GM12875 (cell line): Measurements from ENCODE around the gene CHCHD3.
A peak's percentile ranks its signal among the peaks of the same experiment; 100 is the strongest.
"Not testable (repeated sequence)": the region's sequence is repeated elsewhere in the genome, so short reads cannot be mapped to it uniquely, and the experiment has no call there.

Experiments
- H3K4me3 ChIP-seq: one replicate; pipeline ENCODE4 v1.5.1; 2011; ENCODE audit warnings: low read depth, low read length, control low read depth
- TF ChIP-seq, protein P1 (sequence below): IDR thresholded peaks from 2 replicates; pipeline ENCODE4 v1.5.1; 2011; ENCODE audit warnings: low read depth, mild to moderate bottlenecking, control low read depth, inconsistent platforms, low read length, moderate library complexity, borderline replicate concordance; ENCODE audit not compliant: insufficient read depth

The CHCHD3 gene

DNA sequence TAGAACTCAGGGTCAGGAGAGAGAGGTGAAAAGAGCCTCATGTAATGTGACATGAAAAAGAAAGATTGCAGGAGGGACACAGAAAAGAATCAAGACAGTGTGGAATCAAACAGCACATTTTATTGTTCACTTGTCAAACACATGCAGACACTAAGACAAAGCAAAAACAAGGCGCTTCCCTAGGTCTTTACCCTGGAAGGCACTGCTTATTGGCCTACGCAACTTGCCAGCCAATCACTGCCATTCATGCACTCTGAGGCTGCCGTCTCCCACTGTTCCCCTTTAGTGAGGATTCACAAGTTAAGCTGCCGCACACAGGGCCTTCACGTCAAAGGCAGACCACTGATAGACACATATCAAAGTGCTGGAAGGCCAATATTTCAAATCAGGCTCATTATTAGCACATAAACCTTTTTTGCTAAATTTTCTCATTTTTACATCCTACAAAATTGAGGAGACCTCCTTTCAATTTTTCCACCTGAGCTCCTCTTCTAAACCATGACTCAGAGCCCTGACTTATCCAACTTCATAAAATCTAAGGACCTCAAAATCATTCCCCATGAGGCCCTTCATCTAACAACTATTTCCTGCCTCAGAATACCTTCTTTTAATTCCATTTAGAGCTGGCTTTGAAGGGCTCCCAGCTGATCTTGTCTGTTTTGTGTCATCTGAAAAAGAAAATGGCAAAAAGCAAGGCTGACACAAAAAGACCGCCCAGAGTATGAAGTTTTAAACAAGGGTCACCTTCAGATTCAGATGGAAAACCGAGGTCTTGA lies 149.4 kb downstream of the CHCHD3 start:
- TF ChIP-seq, protein P1, sequence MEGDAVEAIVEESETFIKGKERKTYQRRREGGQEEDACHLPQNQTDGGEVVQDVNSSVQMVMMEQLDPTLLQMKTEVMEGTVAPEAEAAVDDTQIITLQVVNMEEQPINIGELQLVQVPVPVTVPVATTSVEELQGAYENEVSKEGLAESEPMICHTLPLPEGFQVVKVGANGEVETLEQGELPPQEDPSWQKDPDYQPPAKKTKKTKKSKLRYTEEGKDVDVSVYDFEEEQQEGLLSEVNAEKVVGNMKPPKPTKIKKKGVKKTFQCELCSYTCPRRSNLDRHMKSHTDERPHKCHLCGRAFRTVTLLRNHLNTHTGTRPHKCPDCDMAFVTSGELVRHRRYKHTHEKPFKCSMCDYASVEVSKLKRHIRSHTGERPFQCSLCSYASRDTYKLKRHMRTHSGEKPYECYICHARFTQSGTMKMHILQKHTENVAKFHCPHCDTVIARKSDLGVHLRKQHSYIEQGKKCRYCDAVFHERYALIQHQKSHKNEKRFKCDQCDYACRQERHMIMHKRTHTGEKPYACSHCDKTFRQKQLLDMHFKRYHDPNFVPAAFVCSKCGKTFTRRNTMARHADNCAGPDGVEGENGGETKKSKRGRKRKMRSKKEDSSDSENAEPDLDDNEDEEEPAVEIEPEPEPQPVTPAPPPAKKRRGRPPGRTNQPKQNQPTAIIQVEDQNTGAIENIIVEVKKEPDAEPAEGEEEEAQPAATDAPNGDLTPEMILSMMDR: no peak
- no peak overlapping the region for H3K4me3 ChIP-seq

DNA sequence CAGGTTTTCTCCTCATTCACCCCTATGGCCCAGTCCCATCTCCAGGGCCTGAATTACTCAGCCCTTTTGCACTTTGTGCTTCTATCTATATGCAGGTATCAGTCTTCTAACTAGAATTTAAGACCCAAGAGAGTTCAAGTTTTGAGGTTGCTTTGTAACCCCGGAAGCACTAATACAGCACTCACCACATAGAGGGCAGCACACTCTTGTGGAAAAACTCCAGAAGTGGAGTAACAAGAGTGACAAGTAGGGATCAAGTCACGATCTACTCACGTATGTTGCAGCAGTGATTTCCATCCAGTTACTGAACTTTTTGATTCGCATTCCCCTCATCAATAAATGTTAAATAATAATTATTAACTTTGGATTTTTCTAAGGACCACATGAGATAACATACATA lies 151.0 kb downstream of the CHCHD3 start:
- H3K4me3 ChIP-seq: no peak overlapping the region
- TF ChIP-seq, protein P1: peak; percentile 19; the same call in 1 of the 2 replicates

DNA sequence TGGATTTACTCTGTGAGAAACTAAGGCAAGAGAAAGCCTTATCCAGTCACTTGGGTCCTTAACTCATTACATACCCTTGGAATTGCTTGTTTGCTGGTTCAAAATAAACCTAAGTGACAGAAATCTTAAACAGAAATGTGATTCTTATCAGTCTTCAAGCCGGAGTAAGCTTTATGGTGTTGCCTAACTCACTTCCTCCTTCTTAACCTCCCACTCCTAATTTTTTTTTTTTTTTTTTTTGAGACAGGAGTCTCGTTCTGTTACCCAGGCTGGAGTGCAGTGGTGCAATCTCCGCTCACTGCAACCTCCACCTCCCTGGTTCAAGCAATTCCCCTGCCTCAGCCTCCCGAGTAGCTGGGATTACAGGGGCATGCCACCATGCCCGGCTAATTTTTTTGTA lies 151.9 kb downstream of the CHCHD3 start:
- H3K4me3 ChIP-seq: not testable (repeated sequence)

DNA sequence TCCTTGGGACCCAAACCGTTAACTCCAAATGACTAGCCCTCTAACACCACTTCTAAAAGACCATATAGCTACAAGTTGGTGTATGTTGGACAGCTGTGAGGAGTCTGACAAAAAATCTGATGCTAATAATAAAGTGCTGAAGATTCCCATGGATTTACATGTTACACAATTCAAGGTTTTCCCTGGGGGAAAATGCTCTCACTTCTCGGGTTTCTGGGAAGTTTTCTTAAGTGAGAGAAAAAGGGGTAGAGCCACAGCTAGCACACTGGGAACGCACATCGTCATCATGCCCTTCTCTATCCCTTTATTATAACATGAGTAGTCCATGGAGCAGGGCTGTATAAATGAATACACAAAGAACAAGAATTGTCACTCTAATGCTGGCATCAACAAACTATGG lies 162.1 kb downstream of the CHCHD3 start:
- no peak overlapping the region for H3K4me3 ChIP-seq
- TF ChIP-seq, protein P1: no peak

DNA sequence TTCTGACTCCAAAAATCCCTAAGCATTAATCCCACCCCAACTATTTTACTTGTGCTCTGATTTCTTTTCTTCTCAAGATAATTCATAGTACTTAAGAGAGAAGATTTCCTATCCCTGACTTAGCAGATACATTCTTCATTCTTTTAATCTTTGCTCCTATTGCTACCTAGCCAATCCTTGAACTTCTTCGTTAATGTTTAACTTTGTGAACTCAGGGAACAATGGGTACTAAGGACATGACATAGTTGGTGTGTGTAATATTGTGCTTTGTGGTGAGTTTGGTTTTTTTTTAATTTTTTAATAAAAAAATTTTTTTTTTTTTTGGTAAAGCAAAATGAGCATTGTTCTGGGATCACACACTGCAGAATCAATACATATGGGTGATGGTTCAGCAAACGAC lies 166.2 kb downstream of the CHCHD3 start:
- no peak overlapping the region for H3K4me3 ChIP-seq
- TF ChIP-seq, protein P1: no peak

DNA sequence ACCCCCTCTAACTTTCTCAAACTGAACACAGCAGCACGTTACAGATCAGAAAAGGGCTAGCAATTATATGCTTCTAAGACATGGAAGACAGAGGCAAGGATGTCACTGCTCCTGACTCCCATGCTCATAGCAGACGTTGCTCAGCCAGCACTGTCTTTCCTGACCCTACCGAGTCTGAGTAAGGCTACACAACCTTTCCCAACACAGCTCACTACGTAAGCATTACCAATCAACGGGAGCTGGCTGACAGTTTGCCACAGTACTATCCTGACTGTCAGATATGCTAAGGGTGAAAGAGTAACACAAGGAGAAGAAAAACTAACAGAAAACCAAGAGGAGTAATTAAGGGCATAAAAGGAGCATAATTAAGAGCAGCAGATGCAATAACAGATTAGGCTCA lies 171.2 kb downstream of the CHCHD3 start:
- no peak overlapping the region for H3K4me3 ChIP-seq
- TF ChIP-seq, protein P1: no peak

DNA sequence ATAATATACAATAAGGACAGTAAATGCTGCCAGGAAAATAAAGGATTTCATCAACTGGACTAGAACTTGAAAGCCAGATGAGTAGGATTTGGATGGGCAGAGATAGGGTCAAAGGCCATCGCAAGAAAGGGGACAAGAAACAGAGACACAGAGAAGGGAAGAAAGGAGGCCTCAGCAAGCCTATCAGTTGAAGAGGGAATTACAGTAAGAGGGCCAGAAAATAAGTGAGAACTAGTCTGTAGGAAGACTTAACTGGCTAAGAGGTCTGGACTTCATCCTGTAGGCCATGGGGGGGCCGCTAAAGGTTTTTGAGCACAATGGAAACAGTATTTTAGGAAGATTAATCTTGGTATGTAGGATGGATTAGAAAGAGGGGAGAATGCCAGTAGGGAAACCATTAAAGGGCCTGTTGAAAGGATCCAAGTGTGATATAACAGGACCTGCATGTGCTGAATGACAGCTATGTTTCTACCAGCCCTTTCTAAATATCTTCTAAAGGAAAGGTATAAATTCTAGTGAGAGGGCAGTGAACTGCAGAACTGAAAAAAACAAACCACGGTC lies 174.4 kb downstream of the CHCHD3 start:
- H3K4me3 ChIP-seq: no peak overlapping the region
- TF ChIP-seq, protein P1: no peak
